ENCODE data around the gene POLR2F.

DNA sequence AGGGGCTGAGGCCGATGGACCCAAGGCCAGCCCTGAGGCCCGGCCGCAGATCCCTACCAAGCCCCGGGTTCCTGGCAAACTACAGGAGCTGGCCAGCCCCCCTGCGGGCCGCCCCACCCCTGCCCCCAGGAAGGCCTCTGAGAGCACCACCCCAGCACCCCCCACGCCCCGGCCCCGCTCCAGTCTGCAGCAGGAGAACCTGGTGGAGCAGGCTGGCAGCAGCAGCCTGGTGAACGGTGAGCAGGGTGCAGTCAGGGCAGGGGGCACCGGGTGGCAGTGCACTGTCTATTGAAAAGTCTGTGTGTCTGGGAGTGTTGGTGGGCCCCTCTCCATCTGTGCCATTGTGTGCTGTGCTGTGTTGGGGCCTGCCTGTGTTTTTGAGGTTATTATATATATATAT lies 31.3 kb upstream of the POLR2F start:
- TF ChIP-seq POLR2A (conservative IDR thresholded peaks at IDR 0.05) (no peak), EGR1 (conservative IDR thresholded peaks at IDR 0.05) (no peak), ZNF263 (CRISPR knock-in tag; IDR thresholded peaks at IDR 0.05; ENCODE audit: borderline replicate concordance) (no peak), POLR2AphosphoS5 (IDR thresholded peaks at IDR 0.05; ENCODE audit: control insufficient read depth, insufficient read depth, low read depth, low read length) (no peak)
- TF ChIP-seq, protein P1, sequence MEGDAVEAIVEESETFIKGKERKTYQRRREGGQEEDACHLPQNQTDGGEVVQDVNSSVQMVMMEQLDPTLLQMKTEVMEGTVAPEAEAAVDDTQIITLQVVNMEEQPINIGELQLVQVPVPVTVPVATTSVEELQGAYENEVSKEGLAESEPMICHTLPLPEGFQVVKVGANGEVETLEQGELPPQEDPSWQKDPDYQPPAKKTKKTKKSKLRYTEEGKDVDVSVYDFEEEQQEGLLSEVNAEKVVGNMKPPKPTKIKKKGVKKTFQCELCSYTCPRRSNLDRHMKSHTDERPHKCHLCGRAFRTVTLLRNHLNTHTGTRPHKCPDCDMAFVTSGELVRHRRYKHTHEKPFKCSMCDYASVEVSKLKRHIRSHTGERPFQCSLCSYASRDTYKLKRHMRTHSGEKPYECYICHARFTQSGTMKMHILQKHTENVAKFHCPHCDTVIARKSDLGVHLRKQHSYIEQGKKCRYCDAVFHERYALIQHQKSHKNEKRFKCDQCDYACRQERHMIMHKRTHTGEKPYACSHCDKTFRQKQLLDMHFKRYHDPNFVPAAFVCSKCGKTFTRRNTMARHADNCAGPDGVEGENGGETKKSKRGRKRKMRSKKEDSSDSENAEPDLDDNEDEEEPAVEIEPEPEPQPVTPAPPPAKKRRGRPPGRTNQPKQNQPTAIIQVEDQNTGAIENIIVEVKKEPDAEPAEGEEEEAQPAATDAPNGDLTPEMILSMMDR (IDR thresholded peaks at IDR 0.05 in 2 of 3, conservative IDR thresholded peaks at IDR 0.05 in 1 of 3; ENCODE audit: insufficient read depth in 2 of 3, low read depth in 1 of 3, low read length in 3 of 3) = no peak
